ENCODE results near the gene IGSF5.
"Not testable (repeated sequence)": the region's sequence is repeated elsewhere in the genome, so short reads cannot be mapped to it uniquely, and the experiment has no call there.

Gene IGSF5

GRCh38 chr21:39744883-39745282 is at the start of gene IGSF5:
IGSF5 (plus strand) TSS chr21:39745183; CDS start chr21:39745510, 327 bp downstream.
- H3K36me3 ChIP-seq (ENCODE audit: control insufficient read depth, insufficient read depth, low read length); DNase-seq (ENCODE audit: low read depth, low spot score); H3K4me1 ChIP-seq (ENCODE audit: control insufficient read depth, insufficient read depth, low read length); H3K9me3 ChIP-seq (ENCODE audit: control insufficient read depth, insufficient read depth, low read length); H3K4me3 ChIP-seq (ENCODE audit: low read length); H3K27me3 ChIP-seq (ENCODE audit: control insufficient read depth, insufficient read depth, low read length); H3K27ac ChIP-seq (ENCODE audit: low read length): not testable (repeated sequence)
- no CpG with 5 or more reads among the region's 4 CpGs for WGBS (ENCODE audit: insufficient coverage, insufficient read length)

GRCh38 chr21:39696196-39696595 is 48.8 kb upstream of the IGSF5 start:
- no peaks in the 10 kb centered on the region for H3K9me3 ChIP-seq (ENCODE audit: control insufficient read depth, insufficient read depth, low read length)
- no CpG with 5 or more reads among the region's 7 CpGs for WGBS (ENCODE audit: insufficient coverage, insufficient read length)

GRCh38 chr21:39696618-39697017 is 48.4 kb upstream of the IGSF5 start:
- Histone ChIP-seq H3K27me3 (ENCODE audit: control insufficient read depth, insufficient read depth, low read length) (no peaks in the 10 kb centered on the region), H3K4me1 (ENCODE audit: control insufficient read depth, insufficient read depth, low read length) (peaks cover 4% of the 10 kb centered on the region; the same call in 1 of the 2 replicates), H3K9me3 (ENCODE audit: control insufficient read depth, insufficient read depth, low read length) (no peaks in the 10 kb centered on the region), H3K4me3 (ENCODE audit: low read length) (no peak overlapping the region), H3K36me3 (ENCODE audit: control insufficient read depth, insufficient read depth, low read length) (no peaks in the 10 kb centered on the region), H3K27ac (ENCODE audit: low read length) (no peak overlapping the region)
- no peak for DNase-seq (ENCODE audit: low read depth, low spot score)
- WGBS (ENCODE audit: insufficient coverage, insufficient read length), result no CpG with 5 or more reads among the region's 4 CpGs

More at GRCh38 chr21:39696196-39696595, 48.8 kb upstream of the IGSF5 start:
- Histone ChIP-seq H3K27me3 (ENCODE audit: control insufficient read depth, insufficient read depth, low read length) (no peaks in the 10 kb centered on the region), H3K27ac (ENCODE audit: low read length) (no peak overlapping the region), H3K36me3 (ENCODE audit: control insufficient read depth, insufficient read depth, low read length) (no peaks in the 10 kb centered on the region), H3K4me3 (ENCODE audit: low read length) (no peak overlapping the region), H3K4me1 (ENCODE audit: control insufficient read depth, insufficient read depth, low read length) (peaks cover 4% of the 10 kb centered on the region; the same call in 1 of the 2 replicates)
- no peak for DNase-seq (ENCODE audit: low read depth, low spot score)

GRCh38 chr21:39700318-39700717 is 44.7 kb upstream of the IGSF5 start:
- Histone ChIP-seq H3K4me3 (ENCODE audit: low read length) (no peak overlapping the region), H3K9me3 (ENCODE audit: control insufficient read depth, insufficient read depth, low read length) (no peaks in the 10 kb centered on the region), H3K27ac (ENCODE audit: low read length) (no peak overlapping the region), H3K36me3 (ENCODE audit: control insufficient read depth, insufficient read depth, low read length) (no peaks in the 10 kb centered on the region; the same call in 1 of the 2 replicates), H3K27me3 (ENCODE audit: control insufficient read depth, insufficient read depth, low read length) (no peaks in the 10 kb centered on the region), H3K4me1 (ENCODE audit: control insufficient read depth, insufficient read depth, low read length) (peaks cover 4% of the 10 kb centered on the region; the same call in 1 of the 2 replicates)
- no peak for DNase-seq (ENCODE audit: low read depth, low spot score)
- WGBS (ENCODE audit: insufficient coverage, insufficient read length), result no CpG with 5 or more reads among the region's 2 CpGs

- WGBS (ENCODE audit: insufficient coverage, insufficient read length), result no CpG with 5 or more reads among the region's 1 CpG
- H3K9me3 ChIP-seq (ENCODE audit: control insufficient read depth, insufficient read depth, low read length), result no peaks in the 10 kb centered on the region
- H3K27ac ChIP-seq (ENCODE audit: low read length), result no peak overlapping the region
- H3K4me1 ChIP-seq (ENCODE audit: control insufficient read depth, insufficient read depth, low read length), result peaks cover 3% of the 10 kb centered on the region; the same call in 1 of the 2 replicates
- no peak for DNase-seq (ENCODE audit: low read depth, low spot score)
- no peaks in the 10 kb centered on the region; the same call in 1 of the 2 replicates for H3K36me3 ChIP-seq (ENCODE audit: control insufficient read depth, insufficient read depth, low read length)
- no peaks in the 10 kb centered on the region for H3K27me3 ChIP-seq (ENCODE audit: control insufficient read depth, insufficient read depth, low read length)
- H3K4me3 ChIP-seq (ENCODE audit: low read length), result no peak overlapping the region
Measured at GRCh38 chr21:39703578-39703977, 41.4 kb upstream of the IGSF5 start.

- no peak for DNase-seq (ENCODE audit: low read depth, low spot score)
- no peaks in the 10 kb centered on the region; the same call in 1 of the 2 replicates for H3K36me3 ChIP-seq (ENCODE audit: control insufficient read depth, insufficient read depth, low read length)
- H3K27me3 ChIP-seq (ENCODE audit: control insufficient read depth, insufficient read depth, low read length), result no peaks in the 10 kb centered on the region
- H3K27ac ChIP-seq (ENCODE audit: low read length), result no peak overlapping the region
- H3K9me3 ChIP-seq (ENCODE audit: control insufficient read depth, insufficient read depth, low read length), result no peaks in the 10 kb centered on the region
- WGBS (ENCODE audit: insufficient coverage, insufficient read length), result no CpG with 5 or more reads among the region's 2 CpGs
- no peak overlapping the region for H3K4me3 ChIP-seq (ENCODE audit: low read length)
- H3K4me1 ChIP-seq (ENCODE audit: control insufficient read depth, insufficient read depth, low read length), result peaks cover 3% of the 10 kb centered on the region; the same call in 1 of the 2 replicates
Measured at GRCh38 chr21:39705849-39706248, 39.1 kb upstream of the IGSF5 start.

- Histone ChIP-seq H3K36me3 (ENCODE audit: control insufficient read depth, insufficient read depth, low read length) (no peaks in the 10 kb centered on the region; the same call in 1 of the 2 replicates), H3K27ac (ENCODE audit: low read length) (peak overlapping the region; percentile 98), H3K27me3 (ENCODE audit: control insufficient read depth, insufficient read depth, low read length) (no peaks in the 10 kb centered on the region), H3K4me3 (ENCODE audit: low read length) (no peak overlapping the region), H3K9me3 (ENCODE audit: control insufficient read depth, insufficient read depth, low read length) (no peaks in the 10 kb centered on the region), H3K4me1 (ENCODE audit: control insufficient read depth, insufficient read depth, low read length) (peaks cover 3% of the 10 kb centered on the region; the same call in 1 of the 2 replicates)
- WGBS (ENCODE audit: insufficient coverage, insufficient read length), result no CpG with 5 or more reads among the region's 1 CpG
- no peak for DNase-seq (ENCODE audit: low read depth, low spot score)
Measured at GRCh38 chr21:39707316-39707715, 37.7 kb upstream of the IGSF5 start.

GRCh38 chr21:39710866-39711265 is 34.1 kb upstream of the IGSF5 start:
- H3K36me3 ChIP-seq (ENCODE audit: control insufficient read depth, insufficient read depth, low read length), result no peaks in the 10 kb centered on the region
- H3K27ac ChIP-seq (ENCODE audit: low read length), result no peak overlapping the region
- H3K4me3 ChIP-seq (ENCODE audit: low read length), result no peak overlapping the region
- DNase-seq (ENCODE audit: low read depth, low spot score), result no peak
- peaks cover 3% of the 10 kb centered on the region; the same call in 1 of the 2 replicates for H3K4me1 ChIP-seq (ENCODE audit: control insufficient read depth, insufficient read depth, low read length)
- H3K9me3 ChIP-seq (ENCODE audit: control insufficient read depth, insufficient read depth, low read length), result no peaks in the 10 kb centered on the region
- WGBS (ENCODE audit: insufficient coverage, insufficient read length), result no CpG with 5 or more reads among the region's 8 CpGs
- no peaks in the 10 kb centered on the region for H3K27me3 ChIP-seq (ENCODE audit: control insufficient read depth, insufficient read depth, low read length)

DNA sequence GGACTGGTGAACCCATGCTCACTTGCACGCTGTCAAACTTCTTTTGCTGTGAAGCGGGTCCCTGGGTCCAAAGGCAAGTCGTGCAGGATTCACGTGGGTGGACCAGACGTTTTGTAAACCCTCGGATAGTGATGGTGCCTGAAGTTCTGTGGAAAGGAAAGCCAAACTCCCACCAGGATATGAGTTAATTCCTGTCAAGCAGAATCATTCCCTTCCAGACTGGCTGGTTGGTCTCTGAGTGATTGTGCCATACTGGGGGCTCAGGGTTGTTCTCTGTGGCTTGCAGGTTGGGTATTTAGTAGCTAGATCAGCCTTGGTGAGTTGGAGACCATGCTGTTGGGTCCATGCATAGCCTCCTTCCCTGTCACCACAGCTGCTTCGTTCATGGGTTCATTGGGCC is 32.7 kb upstream of the IGSF5 start:
- no peak for DNase-seq (ENCODE audit: low read depth, low spot score)
- WGBS (ENCODE audit: insufficient coverage, insufficient read length), result no CpG with 5 or more reads among the region's 7 CpGs
- H3K27me3 ChIP-seq (ENCODE audit: control insufficient read depth, insufficient read depth, low read length), result no peaks in the 10 kb centered on the region
- 0 out of 2 replicates have a peak, but pooled peaks cover 3% of the 10 kb centered on the region for H3K4me1 ChIP-seq (ENCODE audit: control insufficient read depth, insufficient read depth, low read length)
- H3K9me3 ChIP-seq (ENCODE audit: control insufficient read depth, insufficient read depth, low read length), result no peaks in the 10 kb centered on the region
- no peak overlapping the region for H3K4me3 ChIP-seq (ENCODE audit: low read length)
- no peak overlapping the region for H3K27ac ChIP-seq (ENCODE audit: low read length)
- no peaks in the 10 kb centered on the region for H3K36me3 ChIP-seq (ENCODE audit: control insufficient read depth, insufficient read depth, low read length)

- Histone ChIP-seq H3K4me1 (ENCODE audit: control insufficient read depth, insufficient read depth, low read length) (0 out of 2 replicates have a peak, but pooled peaks cover 2% of the 10 kb centered on the region), H3K9me3 (ENCODE audit: control insufficient read depth, insufficient read depth, low read length) (no peaks in the 10 kb centered on the region), H3K4me3 (ENCODE audit: low read length) (no peak overlapping the region), H3K27ac (ENCODE audit: low read length) (no peak overlapping the region), H3K36me3 (ENCODE audit: control insufficient read depth, insufficient read depth, low read length) (no peaks in the 10 kb centered on the region), H3K27me3 (ENCODE audit: control insufficient read depth, insufficient read depth, low read length) (no peaks in the 10 kb centered on the region)
- WGBS (ENCODE audit: insufficient coverage, insufficient read length), result no CpG with 5 or more reads among the region's 3 CpGs
- DNase-seq (ENCODE audit: low read depth, low spot score), result no peak
Measured at GRCh38 chr21:39712976-39713375, 32.0 kb upstream of the IGSF5 start.

- no peak for DNase-seq (ENCODE audit: low read depth, low spot score)
- H3K4me1 ChIP-seq (ENCODE audit: control insufficient read depth, insufficient read depth, low read length), result 0 out of 2 replicates have a peak, but pooled peaks cover 2% of the 10 kb centered on the region
- no peaks in the 10 kb centered on the region for H3K36me3 ChIP-seq (ENCODE audit: control insufficient read depth, insufficient read depth, low read length)
- H3K27ac ChIP-seq (ENCODE audit: low read length), result no peak overlapping the region
- H3K9me3 ChIP-seq (ENCODE audit: control insufficient read depth, insufficient read depth, low read length), result no peaks in the 10 kb centered on the region
- no CpG with 5 or more reads among the region's 7 CpGs for WGBS (ENCODE audit: insufficient coverage, insufficient read length)
- H3K4me3 ChIP-seq (ENCODE audit: low read length), result no peak overlapping the region
- H3K27me3 ChIP-seq (ENCODE audit: control insufficient read depth, insufficient read depth, low read length), result no peaks in the 10 kb centered on the region
Measured at GRCh38 chr21:39713905-39714304, 31.1 kb upstream of the IGSF5 start.

Data from iPS DF 6.9 (cell line).